HG02798 (cell line): ENCODE measurements around the gene PRRT1.
"Not testable (repeated sequence)": the region's sequence is repeated elsewhere in the genome, so short reads cannot be mapped to it uniquely, and the experiment has no call there.

ENCODE experiments used
- ATAC-seq: cut with Tn5 transposase; IDR thresholded peaks from one replicate; pipeline ENCODE4 v1.9.1; 2021; ENCODE audit warnings: mild to moderate bottlenecking; ENCODE audit not compliant: unreplicated experiment, poor library complexity

PRRT1 gene

GRCh38 chr6:32151863-32152768 is at the start of gene PRRT1:
Gene PRRT1 (minus strand): TSS chr6:32151939. CDS start chr6:32151827, 112 bp downstream.
- ATAC-seq = no peak

- no peak for ATAC-seq
Observed at GRCh38 chr6:32200711-32201475, 49.2 kb upstream of the PRRT1 start.

DNA sequence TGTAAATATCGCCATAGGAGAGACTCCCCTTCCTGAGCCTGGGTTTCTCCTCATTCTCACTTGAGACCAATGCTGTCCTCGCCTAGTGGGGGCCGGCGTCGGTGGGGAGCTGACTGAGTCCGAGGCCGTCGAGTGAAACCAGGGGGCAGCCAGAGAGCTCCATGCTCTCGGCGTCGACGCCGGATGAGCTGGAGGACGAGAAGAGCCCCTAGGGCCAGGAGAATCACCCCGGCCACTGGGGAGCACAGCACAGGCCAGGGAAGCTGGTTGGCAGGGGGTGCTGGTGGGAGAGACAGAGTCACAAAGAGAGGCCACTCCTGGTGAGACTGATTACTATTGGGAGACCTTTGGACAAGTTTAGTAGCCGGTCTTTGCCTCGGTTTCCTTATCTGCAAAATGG is 47.1 kb upstream of the PRRT1 start:
- no peak for ATAC-seq

DNA sequence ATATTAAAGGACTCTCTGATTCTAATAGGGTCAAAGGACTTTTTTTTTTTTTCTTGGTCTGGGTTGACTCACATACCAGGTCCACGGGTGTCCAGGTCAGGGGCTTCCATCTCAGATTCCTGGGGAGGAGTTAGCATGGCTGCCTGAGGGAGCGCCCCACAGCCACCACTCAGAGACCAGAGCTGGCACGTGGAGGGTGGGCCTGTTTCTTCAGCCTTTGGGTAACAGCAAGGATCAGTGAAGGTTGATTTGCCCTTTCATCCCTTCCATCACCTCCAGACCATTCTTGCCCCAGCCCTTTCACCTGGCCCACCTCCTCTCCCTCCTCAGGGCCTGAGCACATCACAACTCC is 46.6 kb upstream of the PRRT1 start:
- no peak for ATAC-seq

- ATAC-seq = no peak
Observed at GRCh38 chr6:32196682-32197616, 45.2 kb upstream of the PRRT1 start.

DNA sequence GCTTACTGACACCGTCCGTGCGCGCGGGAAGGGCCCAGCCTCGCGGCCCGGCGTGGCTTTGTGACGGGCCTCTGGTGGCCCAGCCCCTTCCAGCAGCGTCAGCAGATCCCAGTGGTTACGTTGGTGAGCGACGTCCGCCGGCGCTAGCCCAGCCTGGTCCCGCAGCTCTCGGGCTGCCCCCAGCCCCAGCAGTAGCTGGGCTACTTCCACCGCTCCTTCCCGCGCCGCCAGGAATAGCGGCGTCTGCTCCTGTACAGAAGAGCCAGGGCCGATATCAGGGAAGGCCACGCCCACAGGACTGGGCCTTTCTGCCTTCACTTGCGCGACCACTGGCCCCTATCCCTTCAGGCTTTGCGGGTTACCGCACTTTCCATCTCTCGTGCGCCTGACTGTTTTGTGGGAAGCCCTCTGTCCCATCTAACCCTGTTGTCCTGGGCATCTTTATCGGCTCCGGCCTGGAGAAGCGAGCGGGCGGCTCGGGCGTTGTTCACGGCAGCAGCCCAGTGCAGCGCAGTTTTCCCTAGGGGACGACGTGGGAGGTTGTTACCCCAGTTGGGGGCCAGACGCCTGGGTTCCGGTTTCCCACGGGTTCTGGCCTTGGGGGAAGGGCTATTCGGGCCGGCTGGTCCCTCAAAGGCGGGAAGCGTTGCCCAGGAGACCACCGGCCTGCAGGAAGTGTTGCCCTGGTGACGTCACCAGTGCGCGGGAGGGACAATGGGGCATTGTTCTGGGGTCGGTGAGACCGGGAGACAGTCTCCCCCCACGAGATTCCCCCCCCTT is 44.4 kb upstream of the PRRT1 start:
- ATAC-seq = peak; percentile 13

DNA sequence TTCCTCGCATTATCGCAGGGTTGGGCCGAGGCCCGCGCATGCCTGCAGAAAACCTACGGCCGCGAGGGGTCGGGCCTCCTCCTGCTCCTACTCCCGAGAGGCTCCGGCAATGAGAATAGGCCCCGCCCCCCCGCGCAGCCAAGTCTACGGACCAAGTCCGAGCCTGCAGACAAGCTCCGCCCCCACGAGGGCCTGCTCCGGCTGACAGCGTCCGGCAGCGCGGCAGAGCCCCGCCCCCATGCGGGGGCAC is 43.8 kb upstream of the PRRT1 start:
- peak; percentile 89 for ATAC-seq

DNA sequence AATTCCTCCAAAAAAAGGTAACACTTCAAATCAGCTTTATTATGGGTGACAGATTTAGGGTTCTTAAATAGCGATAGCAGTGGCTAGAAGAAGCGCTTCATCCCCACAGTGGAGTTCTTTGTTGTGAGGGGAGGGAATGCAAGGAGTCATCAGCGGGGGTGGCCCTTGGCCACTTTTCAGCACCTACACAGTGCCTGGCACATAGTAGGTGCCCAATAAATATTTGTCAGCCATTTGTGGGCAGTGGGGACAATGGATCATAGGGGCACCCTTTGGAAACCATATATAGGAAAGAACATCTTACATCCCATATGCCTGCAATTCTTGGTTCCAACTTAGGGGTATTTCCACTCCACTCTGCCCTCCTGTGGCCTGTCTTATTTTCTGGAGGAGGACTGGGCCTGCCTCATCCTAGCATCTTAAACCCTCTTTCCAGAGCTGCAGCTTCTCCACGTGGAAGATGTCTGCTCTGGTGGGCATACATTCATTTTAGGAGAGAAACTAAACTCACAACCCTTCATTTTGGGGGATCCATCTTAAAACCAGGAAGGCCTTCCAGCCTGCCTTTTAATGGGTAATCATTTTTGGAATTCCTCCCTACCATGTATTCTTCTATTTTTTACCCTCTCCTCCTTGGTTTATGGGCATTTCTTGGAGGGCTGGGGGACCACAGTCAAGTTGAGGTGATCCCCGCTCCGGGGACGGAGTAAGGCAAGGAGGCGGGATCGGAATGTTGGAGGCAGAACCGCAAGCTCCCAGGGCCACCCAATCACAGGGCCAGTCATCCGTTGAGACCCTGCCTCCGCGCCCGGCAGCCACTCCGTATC is 43.3 kb upstream of the PRRT1 start:
- no peak for ATAC-seq

- no peak for ATAC-seq
Observed at GRCh38 chr6:32194388-32194787, 42.6 kb upstream of the PRRT1 start.

DNA sequence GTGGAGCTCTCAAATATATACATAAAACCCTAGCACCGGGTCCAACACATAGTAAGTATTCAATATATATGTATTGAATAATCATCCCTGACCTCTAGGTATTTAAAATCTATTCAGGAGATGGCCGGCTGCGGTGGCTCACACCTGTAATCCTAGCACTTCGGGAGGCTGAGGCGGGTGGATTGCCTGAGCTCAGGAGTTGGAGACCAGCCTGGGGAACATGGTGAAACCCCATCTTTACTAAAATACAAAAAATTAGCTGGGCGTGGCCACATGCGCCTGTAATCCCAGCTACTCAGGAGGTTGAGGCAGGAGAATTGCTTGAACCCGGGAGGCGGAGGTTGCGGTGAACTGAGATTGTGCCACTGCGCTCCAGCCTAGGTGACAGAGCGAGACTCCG is 41.4 kb upstream of the PRRT1 start:
- not testable (repeated sequence) for ATAC-seq

GRCh38 chr6:32192608-32193039 is 40.9 kb upstream of the PRRT1 start, which contains the start of gene GPSM3:
Gene GPSM3 (minus strand): TSS chr6:32192643. CDS start chr6:32192513, 130 bp downstream.
- ATAC-seq = no peak

DNA sequence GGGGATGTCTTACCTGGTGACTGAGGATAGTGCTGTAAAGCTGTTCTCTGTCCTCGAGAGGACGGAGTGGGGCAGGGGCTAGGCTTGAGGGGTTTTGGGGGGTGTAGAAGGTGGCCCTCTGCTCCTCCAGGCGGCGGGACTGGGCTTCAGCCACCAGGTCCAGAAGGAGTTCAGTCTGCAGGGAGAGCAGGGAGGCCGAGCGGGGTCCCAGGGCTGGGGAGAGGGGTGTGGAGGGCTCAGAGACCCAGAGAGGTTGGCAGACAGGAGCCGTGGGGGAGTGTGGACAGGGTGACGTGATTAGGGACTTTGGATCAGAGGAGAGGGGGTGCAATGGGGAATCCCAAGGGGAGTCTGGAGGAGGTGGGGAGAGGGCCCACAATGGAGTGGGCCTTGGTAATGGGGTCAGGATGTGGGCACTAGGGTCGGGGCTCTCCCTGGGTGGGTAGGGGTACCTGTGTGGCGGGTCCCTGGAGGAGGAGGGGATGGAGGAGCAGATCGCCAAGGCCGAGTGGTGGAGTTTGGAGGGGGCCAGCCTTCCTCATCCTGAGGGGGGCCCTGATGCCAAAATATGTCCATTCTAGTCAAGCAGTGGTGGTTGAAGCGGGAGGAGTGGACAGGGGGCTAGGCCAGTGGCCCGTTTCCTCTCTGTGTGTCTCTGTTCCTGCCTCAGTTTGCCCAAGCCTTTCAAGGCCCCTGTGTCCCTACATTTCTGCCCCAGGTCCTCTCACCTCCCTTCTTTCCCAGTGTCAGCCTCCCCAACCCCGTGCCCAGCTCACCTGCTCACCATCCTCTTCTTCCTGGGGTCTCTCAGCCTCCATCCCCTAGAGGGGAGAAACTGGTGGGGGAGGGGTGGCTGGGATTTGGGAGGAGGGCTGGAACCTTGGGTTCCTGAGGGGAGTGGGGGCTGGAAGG is 40.2 kb upstream of the PRRT1 start:
- ATAC-seq = no peak

GRCh38 chr6:32190911-32191677 is 39.4 kb upstream of the PRRT1 start:
- no peak for ATAC-seq

GRCh38 chr6:32190054-32190851 is 38.5 kb upstream of the PRRT1 start, which contains the start of gene PBX2:
Gene PBX2 (minus strand): TSS chr6:32190202. CDS start chr6:32189915, 287 bp downstream.
- peak; percentile 73 for ATAC-seq

- ATAC-seq = no peak
Observed at GRCh38 chr6:32189742-32190053, 38.0 kb upstream of the PRRT1 start.

DNA sequence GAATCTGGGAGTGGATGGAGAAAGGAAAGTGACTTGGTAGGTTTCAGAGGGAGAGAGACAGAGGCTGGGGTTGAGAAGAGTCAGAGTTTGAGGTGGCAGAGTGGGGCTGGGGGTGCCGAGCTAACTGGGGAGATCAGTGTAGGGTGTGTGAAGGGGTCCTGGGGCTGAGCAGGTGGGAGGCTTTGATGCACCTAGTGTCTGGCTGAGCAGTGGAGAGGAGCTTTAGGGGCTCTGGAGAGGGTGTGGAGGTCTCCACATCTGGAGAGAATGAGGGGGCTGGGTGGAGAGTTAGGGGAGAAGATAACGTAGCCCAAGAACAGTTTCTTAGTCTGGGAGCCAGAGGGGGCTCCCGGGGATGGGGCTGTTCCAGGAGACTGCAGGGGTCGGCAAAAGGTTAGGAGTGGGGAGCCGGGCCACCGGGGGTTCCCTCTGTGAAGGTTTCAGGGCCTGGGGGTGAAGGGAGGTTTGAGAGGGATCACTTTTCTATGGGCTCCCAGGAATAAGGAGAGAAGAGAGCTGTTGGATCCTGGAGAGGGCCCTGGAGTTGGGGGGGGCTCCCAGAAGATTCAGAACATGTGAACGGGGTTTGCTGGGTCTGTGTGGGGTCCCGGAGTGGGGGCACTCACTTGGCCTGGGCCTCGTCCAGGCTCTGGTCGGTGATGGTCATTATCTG is 37.5 kb upstream of the PRRT1 start:
- no peak for ATAC-seq
